ENCODE measurements around the gene CNTN6. TPM values are rescaled to one million over a fixed set of nuclear protein-coding genes. Genes with fewer than 3 reads are reported as not detected.

Gene CNTN6
- total RNA-seq, 4 donors from 2014 or later, result 0.47 TPM; not detected in 3

DNA sequence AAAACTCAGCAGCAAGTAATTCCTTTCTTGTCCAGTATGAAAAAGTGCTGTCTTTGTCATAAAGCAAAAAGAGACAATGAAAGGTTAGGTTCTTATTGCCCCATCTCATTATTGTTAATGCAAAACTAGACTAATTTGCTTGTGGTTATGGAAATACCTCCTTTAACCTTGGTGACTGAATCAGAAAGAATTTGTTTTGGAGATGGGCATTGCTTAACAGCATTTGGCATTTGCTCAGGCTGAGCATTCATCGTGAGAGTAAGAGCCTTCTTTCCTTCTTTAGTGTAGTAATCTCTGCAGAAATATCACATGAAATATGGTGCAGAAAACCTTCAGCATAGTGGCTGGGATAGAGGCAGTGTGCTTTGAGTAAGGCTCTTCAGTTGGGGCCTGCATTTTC lies 103.1 kb downstream of the CNTN6 start:
- TF ChIP-seq POLR2A (IDR thresholded peaks at IDR 0.05), result no peak
- TF ChIP-seq, protein P1, sequence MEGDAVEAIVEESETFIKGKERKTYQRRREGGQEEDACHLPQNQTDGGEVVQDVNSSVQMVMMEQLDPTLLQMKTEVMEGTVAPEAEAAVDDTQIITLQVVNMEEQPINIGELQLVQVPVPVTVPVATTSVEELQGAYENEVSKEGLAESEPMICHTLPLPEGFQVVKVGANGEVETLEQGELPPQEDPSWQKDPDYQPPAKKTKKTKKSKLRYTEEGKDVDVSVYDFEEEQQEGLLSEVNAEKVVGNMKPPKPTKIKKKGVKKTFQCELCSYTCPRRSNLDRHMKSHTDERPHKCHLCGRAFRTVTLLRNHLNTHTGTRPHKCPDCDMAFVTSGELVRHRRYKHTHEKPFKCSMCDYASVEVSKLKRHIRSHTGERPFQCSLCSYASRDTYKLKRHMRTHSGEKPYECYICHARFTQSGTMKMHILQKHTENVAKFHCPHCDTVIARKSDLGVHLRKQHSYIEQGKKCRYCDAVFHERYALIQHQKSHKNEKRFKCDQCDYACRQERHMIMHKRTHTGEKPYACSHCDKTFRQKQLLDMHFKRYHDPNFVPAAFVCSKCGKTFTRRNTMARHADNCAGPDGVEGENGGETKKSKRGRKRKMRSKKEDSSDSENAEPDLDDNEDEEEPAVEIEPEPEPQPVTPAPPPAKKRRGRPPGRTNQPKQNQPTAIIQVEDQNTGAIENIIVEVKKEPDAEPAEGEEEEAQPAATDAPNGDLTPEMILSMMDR (IDR thresholded peaks at IDR 0.05), result no peak
- H3K27me3 ChIP-seq, result no peaks in the 10 kb centered on the region
- H3K36me3 ChIP-seq, result no peaks in the 10 kb centered on the region
- no peak overlapping the region for H3K4me3 ChIP-seq
- no peaks in the 10 kb centered on the region for H3K4me1 ChIP-seq
- no peaks in the 10 kb centered on the region for H3K9me3 ChIP-seq
- DNase-seq, result no peak
- H3K27ac ChIP-seq, result no peak overlapping the region

DNA sequence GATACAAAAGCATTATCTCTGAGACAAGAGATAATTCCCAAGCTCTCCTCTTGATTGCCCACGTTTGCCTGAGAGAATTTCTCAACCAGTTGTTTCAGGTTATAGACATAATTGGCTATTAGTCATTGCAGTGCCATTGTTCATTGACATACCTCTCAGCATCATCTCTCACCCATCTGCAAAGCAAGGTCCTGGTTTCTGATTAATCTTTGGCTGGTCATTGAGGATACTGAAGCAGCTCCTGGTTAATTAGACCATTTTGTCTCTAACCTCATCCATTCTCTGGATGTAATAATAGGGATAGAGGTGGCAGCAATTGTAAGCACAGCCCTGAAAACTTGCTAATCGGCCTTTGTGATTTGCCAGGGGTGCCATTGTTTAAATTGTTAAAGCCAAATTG lies 104.2 kb downstream of the CNTN6 start:
- Histone ChIP-seq H3K36me3 (no peaks in the 10 kb centered on the region), H3K9me3 (no peaks in the 10 kb centered on the region), H3K27ac (no peak overlapping the region), H3K4me1 (no peaks in the 10 kb centered on the region), H3K27me3 (no peaks in the 10 kb centered on the region), H3K4me3 (no peak overlapping the region)
- TF ChIP-seq POLR2A (IDR thresholded peaks at IDR 0.05), result no peak
- TF ChIP-seq, protein P1 (IDR thresholded peaks at IDR 0.05), result no peak
- no peak for DNase-seq

DNA sequence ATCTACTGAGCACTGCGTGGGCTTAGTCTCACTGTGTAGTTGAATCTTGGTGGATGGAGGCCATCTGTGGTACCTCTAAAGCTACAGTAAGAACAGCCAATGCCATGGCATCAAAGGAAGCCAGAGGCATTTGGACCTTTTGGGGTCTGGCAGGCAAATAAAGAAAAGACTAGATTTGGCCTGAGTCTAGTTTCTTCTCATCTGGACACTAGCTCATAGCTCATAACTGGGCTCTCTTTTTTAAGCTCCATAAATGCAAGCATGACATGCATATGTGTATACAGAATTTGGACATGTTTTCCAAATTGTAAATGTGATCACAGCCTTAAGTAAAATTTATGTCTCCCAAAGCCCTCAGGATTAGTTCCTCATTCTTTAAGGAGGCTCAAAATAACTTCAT lies 107.5 kb downstream of the CNTN6 start:
- Histone ChIP-seq H3K4me3 (no peak overlapping the region), H3K27me3 (no peaks in the 10 kb centered on the region), H3K36me3 (no peaks in the 10 kb centered on the region), H3K27ac (no peak overlapping the region), H3K4me1 (no peaks in the 10 kb centered on the region), H3K9me3 (no peaks in the 10 kb centered on the region)
- no peak for DNase-seq
- TF ChIP-seq POLR2A (IDR thresholded peaks at IDR 0.05), result no peak
- TF ChIP-seq, protein P1 (IDR thresholded peaks at IDR 0.05), result no peak

DNA sequence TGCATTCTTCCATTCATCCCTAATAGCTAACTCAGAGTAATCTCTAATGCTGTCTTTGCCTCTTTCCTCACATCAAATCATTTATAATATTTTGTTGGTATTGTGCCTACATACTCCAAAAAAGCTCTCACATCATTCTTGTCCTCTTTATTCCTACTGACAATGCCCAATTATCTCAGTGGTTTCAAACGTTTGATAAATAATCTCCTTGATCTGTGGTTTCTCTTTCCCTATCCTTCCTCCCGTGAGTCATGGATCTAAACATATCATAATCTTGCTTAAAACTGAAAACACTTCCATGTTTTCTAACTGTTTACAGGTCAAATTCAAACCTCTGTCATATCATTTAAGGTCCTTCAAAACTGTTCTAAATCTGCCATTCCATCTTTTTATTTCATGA lies 115.1 kb downstream of the CNTN6 start:
- Histone ChIP-seq H3K4me1 (no peaks in the 10 kb centered on the region), H3K27me3 (no peaks in the 10 kb centered on the region), H3K27ac (no peak overlapping the region), H3K36me3 (no peaks in the 10 kb centered on the region), H3K4me3 (no peak overlapping the region), H3K9me3 (no peaks in the 10 kb centered on the region)
- TF ChIP-seq, protein P1 (IDR thresholded peaks at IDR 0.05), result no peak
- TF ChIP-seq POLR2A (IDR thresholded peaks at IDR 0.05), result no peak
- no peak for DNase-seq

DNA sequence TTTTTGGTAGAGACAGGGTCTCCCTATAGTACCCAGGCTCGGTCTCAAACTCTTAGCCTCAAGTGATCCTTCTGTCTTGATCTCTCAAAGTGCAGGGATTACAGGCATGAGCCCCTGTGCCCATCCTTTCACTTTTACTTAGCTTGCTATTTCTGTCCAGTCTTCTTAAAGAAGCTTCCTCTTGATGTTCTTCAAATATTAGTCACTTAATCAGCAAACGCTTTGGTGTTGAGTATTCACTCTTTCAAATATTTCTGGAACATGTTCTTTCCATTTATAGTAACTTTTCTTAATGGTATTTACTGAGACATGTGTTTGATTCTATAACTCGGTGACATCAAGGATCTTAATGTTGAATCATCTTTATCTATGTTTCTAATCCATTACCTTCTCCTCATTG lies 122.1 kb downstream of the CNTN6 start:
- H3K4me1 ChIP-seq, result no peaks in the 10 kb centered on the region
- no peaks in the 10 kb centered on the region for H3K27me3 ChIP-seq
- DNase-seq, result no peak
- no peaks in the 10 kb centered on the region for H3K36me3 ChIP-seq
- H3K27ac ChIP-seq, result no peak overlapping the region
- H3K9me3 ChIP-seq, result no peaks in the 10 kb centered on the region
- no peak overlapping the region for H3K4me3 ChIP-seq
- TF ChIP-seq POLR2A (IDR thresholded peaks at IDR 0.05), result no peak
- TF ChIP-seq, protein P1 (IDR thresholded peaks at IDR 0.05), result no peak

DNA sequence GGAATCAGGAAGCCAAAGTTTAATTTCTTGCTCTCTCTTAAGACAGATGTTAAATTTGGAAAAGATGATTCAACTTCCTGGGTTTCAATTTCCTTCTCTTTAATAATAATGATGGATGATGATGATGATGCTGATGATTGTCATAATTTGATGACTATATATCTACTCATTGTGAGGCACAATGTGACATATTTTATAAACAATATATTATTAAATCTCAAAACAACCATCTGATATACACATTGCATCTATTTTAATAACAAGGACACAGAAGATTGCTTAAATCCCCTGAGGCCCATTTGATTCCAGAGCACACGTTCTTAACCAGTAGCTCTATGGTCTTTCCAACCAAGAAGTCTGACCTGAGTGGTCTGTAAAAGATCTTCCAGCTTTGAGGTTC lies 124.0 kb downstream of the CNTN6 start:
- no peak overlapping the region for H3K4me3 ChIP-seq
- DNase-seq, result no peak
- TF ChIP-seq POLR2A (IDR thresholded peaks at IDR 0.05), result no peak
- TF ChIP-seq, protein P1 (IDR thresholded peaks at IDR 0.05), result no peak
- H3K27ac ChIP-seq, result no peak overlapping the region
- no peaks in the 10 kb centered on the region for H3K4me1 ChIP-seq
- H3K27me3 ChIP-seq, result no peaks in the 10 kb centered on the region
- H3K36me3 ChIP-seq, result no peaks in the 10 kb centered on the region
- no peaks in the 10 kb centered on the region for H3K9me3 ChIP-seq
